Esophagus muscularis mucosa (tissue), 4 donors: ENCODE measurements around the gene DYNC1I1. TPM values are rescaled to one million over a fixed set of nuclear protein-coding genes. Genes with fewer than 3 reads are reported as not detected.

Experiments
- DNase-seq: peaks from one replicate; pipeline ENCODE4 v3.0.0-alpha.2; 2017; ENCODE audit errors: extremely low spot score
- H3K27ac ChIP-seq, 4 donors: fragments of 200-600 bp; sonication (generic); replicated peaks in 1 of 4; 1 replicate in 3 of 4; 2 replicates in 1 of 4; pipeline ENCODE4 v1.5.1; 2016 to 2019; ENCODE audit warnings: mild to moderate bottlenecking in 1 of 4
- H3K27me3 ChIP-seq, 4 donors: fragments of 200-600 bp; sonication (generic); one replicate each; pipeline versions ENCODE4 v1.5.1 to v1.6.0; 2016 to 2019
- H3K36me3 ChIP-seq, 4 donors: fragments of 200-600 bp; sonication (generic); one replicate each; pipeline ENCODE4 v1.5.1; 2016 to 2019
- H3K4me1 ChIP-seq, 4 donors: fragments of 200-600 bp; sonication (generic); one replicate each; pipeline ENCODE4 v1.5.1; 2016 to 2019
- H3K4me3 ChIP-seq, 4 donors: fragments of 200-600 bp; sonication (generic); 1 replicate in 2 of 4; 2 replicates in 2 of 4; pipeline ENCODE4 v1.5.1; 2016 to 2019; ENCODE audit warnings: mild to moderate bottlenecking in 4 of 4, moderate library complexity in 1 of 4
- H3K9me3 ChIP-seq, 4 donors: fragments of 200-600 bp; sonication (generic); 1 replicate in 3 of 4; 2 replicates in 1 of 4; pipeline ENCODE4 v1.5.1; 2016 to 2019
- EP300 ChIP-seq: sonication (generic); formaldehyde crosslinking; IDR thresholded peaks from one replicate; pipeline ENCODE4 v1.6.1; 2017; ENCODE audit warnings: antibody characterized with exemption
- POLR2A ChIP-seq: fragments of 450-650 bp; IDR thresholded peaks from one replicate; pipeline ENCODE4 v1.6.1; 2017; ENCODE audit warnings: antibody characterized with exemption, moderate library complexity, mild to moderate bottlenecking, low read depth
- POLR2AphosphoS5 ChIP-seq, 2 donors: sonication (generic); formaldehyde crosslinking; IDR thresholded peaks; one replicate each; pipeline ENCODE4 v1.6.1; 2017; ENCODE audit warnings: antibody characterized with exemption in 2 of 2
- WGBS: methylation state at CpG from one replicate; pipeline ENCODE4 v1.1.5; 2018; 5-methylcytosine and 5-hydroxymethylcytosine counted together
- intact Hi-C: fragments of 100-400 bp; cut with DNase I; formaldehyde crosslinking; loops from one replicate; pipeline ENCODE4 v1.15.1; 2023
- total RNA-seq, 4 donors: library from RNA; depleted of rRNA; stranded (reverse); fragments of >200 nt; gene quantifications; one replicate each; pipeline versions ENCODE4 v1.1.0 to v1.2.1, GENCODE V29; 2016
- TF ChIP-seq, protein P1 (sequence below), 3 experiments: fragments of 200-600 bp in 2 of 3; fragments of 450-650 bp in 1 of 3; sonication (generic) in 2 of 3; IDR thresholded peaks; one replicate each; pipeline ENCODE4 v1.5.1; 2017 to 2019; ENCODE audit warnings: antibody characterized with exemption in 3 of 3, mild to moderate bottlenecking in 2 of 3, moderate library complexity in 1 of 3

DYNC1I1 gene
- total RNA-seq, 4 donors from 2014 or later, result 8.7 to 16.4 (median 12.3) TPM

DNA sequence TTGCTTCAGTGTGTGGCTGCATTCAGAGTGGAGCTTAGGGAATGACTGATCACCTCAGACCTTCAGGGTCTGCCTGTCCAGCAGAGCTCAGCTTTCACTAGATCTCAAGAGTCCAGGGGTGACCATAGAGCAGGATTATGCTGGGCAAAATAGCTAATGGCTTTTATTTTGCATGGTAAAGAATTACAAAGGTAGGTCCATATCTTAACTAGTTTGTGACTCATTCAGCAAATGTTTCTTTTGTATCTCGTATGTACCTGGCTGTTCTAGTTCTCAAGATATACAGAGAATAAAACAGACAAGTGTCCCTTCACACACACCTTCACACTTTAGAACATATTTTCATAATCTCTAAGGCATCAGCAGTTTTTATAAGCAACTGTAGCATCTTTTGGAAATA is 180.5 kb downstream of the DYNC1I1 start:
- Histone ChIP-seq H3K4me3 (no peak overlapping the region), H3K4me1 (no peaks in the 10 kb centered on the region), H3K27me3 (no peaks in the 10 kb centered on the region), H3K36me3 (no peaks in the 10 kb centered on the region), H3K9me3 (no peaks in the 10 kb centered on the region), H3K27ac (no peak overlapping the region)
- TF ChIP-seq EP300 (no peak), POLR2A (no peak), POLR2AphosphoS5 (IDR thresholded peaks at IDR 0.05) (no peak)
- TF ChIP-seq, protein P1, sequence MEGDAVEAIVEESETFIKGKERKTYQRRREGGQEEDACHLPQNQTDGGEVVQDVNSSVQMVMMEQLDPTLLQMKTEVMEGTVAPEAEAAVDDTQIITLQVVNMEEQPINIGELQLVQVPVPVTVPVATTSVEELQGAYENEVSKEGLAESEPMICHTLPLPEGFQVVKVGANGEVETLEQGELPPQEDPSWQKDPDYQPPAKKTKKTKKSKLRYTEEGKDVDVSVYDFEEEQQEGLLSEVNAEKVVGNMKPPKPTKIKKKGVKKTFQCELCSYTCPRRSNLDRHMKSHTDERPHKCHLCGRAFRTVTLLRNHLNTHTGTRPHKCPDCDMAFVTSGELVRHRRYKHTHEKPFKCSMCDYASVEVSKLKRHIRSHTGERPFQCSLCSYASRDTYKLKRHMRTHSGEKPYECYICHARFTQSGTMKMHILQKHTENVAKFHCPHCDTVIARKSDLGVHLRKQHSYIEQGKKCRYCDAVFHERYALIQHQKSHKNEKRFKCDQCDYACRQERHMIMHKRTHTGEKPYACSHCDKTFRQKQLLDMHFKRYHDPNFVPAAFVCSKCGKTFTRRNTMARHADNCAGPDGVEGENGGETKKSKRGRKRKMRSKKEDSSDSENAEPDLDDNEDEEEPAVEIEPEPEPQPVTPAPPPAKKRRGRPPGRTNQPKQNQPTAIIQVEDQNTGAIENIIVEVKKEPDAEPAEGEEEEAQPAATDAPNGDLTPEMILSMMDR (IDR thresholded peaks at IDR 0.05), result no peak
- intact Hi-C loops, result no loop called here
- 48% methylated on average over 1 of the region's 1 CpG for WGBS
- no peak for DNase-seq

DNA sequence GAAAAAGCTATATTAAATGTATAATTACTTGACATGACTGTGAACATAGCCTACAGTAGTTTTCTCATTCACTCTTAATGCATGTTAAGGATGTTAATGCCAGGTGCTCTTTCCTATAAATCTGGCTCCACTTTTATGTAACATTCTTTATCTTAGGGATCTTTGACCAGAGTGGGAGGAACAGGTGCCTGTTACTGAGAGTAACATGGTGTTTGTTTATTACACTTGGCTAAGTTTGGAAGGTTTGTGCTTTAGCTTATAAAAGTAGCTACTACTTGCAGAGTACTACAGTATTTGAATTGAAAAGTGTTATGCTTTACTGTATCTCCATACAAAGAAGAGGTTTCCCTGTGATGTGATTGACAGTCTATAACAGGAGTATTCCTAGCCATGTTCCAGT is 183.4 kb downstream of the DYNC1I1 start:
- Histone ChIP-seq H3K4me3 (no peak overlapping the region), H3K27me3 (no peaks in the 10 kb centered on the region), H3K9me3 (no peaks in the 10 kb centered on the region), H3K36me3 (no peaks in the 10 kb centered on the region), H3K4me1 (no peaks in the 10 kb centered on the region), H3K27ac (no peak overlapping the region)
- intact Hi-C loops, result no loop called here
- no peak for DNase-seq
- TF ChIP-seq POLR2AphosphoS5 (IDR thresholded peaks at IDR 0.05) (no peak), EP300 (no peak), POLR2A (no peak)
- TF ChIP-seq, protein P1 (IDR thresholded peaks at IDR 0.05), result no peak

DNA sequence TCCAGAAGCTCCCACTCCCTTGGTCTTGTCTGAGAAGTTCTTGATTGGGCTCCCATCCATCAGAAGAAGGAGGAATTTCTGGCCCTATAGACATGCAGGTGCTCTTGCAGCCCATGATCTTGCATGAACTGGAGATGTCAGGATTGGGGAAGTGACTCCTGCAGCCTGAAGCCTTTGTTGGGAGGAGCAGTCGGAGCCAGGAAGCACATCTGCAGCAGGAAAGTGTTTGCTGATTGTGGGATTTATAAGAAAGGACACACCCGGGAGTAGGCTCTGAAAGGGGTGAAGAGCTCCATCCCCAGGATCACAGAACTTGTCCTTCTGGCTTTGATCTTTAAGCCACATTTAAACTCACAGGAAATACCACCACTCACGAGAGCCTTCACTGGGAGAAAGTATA is 185.2 kb downstream of the DYNC1I1 start:
- Histone ChIP-seq H3K4me3 (no peak overlapping the region), H3K9me3 (no peaks in the 10 kb centered on the region), H3K36me3 (no peaks in the 10 kb centered on the region), H3K4me1 (no peaks in the 10 kb centered on the region), H3K27me3 (no peaks in the 10 kb centered on the region), H3K27ac (no peak overlapping the region)
- intact Hi-C loops, result no loop called here
- TF ChIP-seq POLR2AphosphoS5 (IDR thresholded peaks at IDR 0.05) (no peak), POLR2A (no peak), EP300 (no peak)
- TF ChIP-seq, protein P1 (IDR thresholded peaks at IDR 0.05), result no peak
- DNase-seq, result no peak
- WGBS, result 54% methylated on average over 3 of the region's 3 CpGs

DNA sequence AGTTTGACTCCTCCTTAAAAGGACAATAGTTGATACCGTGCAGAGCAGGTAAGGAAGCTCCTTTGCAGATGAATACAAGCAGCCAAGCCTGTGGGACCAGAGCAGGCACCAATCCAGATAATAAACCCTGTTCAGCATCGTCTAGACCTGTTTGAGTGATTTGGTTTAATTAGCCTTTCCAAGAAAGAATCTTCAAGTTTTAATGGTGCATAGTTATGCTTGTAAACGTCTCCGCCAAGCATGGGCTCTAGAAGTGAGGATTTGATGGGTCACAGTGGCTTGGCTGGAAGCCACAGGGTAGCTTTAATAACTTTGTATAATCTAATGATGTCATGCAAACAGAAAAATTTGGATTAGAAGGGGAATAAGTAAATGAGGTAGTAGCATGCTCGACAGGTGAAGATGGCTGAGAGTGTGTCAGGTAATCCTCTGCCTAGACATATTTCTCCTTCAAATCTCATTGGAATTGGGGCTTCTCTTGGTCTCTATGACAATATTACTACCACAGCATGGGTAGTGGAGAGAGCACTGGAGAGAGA is 188.4 kb downstream of the DYNC1I1 start:
- TF ChIP-seq POLR2A, result no peak
- no peak for TF ChIP-seq EP300
- H3K9me3 ChIP-seq, result peaks cover 0 to 4% (median 0%) of the 10 kb centered on the region in 4 donors
- H3K36me3 ChIP-seq, result no peaks in the 10 kb centered on the region
- 77% methylated on average over 5 of the region's 5 CpGs for WGBS
- intact Hi-C loops, result no loop called here
- H3K27ac ChIP-seq, result no peak overlapping the region
- no peaks in the 10 kb centered on the region for H3K4me1 ChIP-seq
- no peak overlapping the region for H3K4me3 ChIP-seq
- no peak for DNase-seq
- H3K27me3 ChIP-seq, result no peaks in the 10 kb centered on the region

DNA sequence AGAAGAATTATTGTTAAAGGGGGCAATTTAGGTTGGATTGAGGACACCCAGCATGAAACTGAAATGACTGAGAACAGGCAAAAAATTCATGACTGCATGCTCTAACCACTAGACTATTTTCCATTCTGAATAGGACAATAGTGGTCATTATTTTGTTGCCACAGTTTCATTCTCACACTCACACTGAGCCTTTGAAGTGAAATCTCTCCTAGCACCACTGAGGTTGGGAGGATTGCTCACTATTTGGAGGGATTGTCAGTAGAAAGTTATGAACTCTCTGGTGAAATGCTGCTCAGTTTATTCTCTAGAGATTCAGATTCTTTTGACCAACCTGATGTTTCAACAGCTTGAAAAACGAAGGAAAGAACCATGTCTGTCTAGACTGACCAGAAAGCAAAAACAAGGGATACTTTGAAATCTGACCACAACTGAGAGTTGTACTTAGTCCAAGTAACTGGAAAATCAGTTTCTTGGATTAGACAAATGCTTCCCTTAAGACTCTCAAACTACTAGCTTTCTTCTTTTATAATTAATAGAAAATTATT is 191.2 kb downstream of the DYNC1I1 start:
- DNase-seq, result no peak
- TF ChIP-seq POLR2A (no peak), EP300 (no peak), POLR2AphosphoS5 (IDR thresholded peaks at IDR 0.05) (no peak)
- TF ChIP-seq, protein P1 (IDR thresholded peaks at IDR 0.05), result no peak
- WGBS, result 21% methylated on average over 1 of the region's 1 CpG
- no peak overlapping the region for H3K27ac ChIP-seq
- no peaks in the 10 kb centered on the region for H3K4me1 ChIP-seq
- H3K36me3 ChIP-seq, result no peaks in the 10 kb centered on the region
- H3K27me3 ChIP-seq, result no peaks in the 10 kb centered on the region
- H3K9me3 ChIP-seq, result peaks cover 0 to 4% (median 0%) of the 10 kb centered on the region in 4 donors
- intact Hi-C loops, result no loop called here
- H3K4me3 ChIP-seq, result no peak overlapping the region
